Measurements from ENCODE around the gene CAMSAP1. TPM values are rescaled to one million over a fixed set of nuclear protein-coding genes. Genes with fewer than 3 reads are reported as not detected.
A peak's percentile ranks its signal among the peaks of the same experiment; 100 is the strongest.

Gene CAMSAP1
- total and polyA plus RNA-seq, 2 of the 4 experiments (the other 2 are of a cell fraction), result 8.2 to 19.5 TPM

- 0 out of 2 replicates have a peak, but pooled peaks have one; percentile 2 for ATAC-seq (ENCODE audit: low read depth)
These were observed 898 bp downstream of the CAMSAP1 start for GRCh38 chr9:135906291-135907005.

More at GRCh38 chr9:135906291-135907005, 898 bp downstream of the CAMSAP1 start:
- no peaks in the 10 kb centered on the region for H3K27me3 ChIP-seq (ENCODE audit: control insufficient read depth, insufficient read depth, low read length)
- 1% methylated on average over 33 of the region's 70 CpGs; no CpG with 5 or more reads in 1 of the 2 experiments for WGBS, 2 experiments (ENCODE audit: extremely low coverage in 2 of 2, insufficient read length in 1 of 2)
- no TSS peak for BruUV-seq (replicated peaks)
- no peak overlapping the region for H2BK20ac ChIP-seq (ENCODE audit: low read depth, low read length)
- H3K27ac ChIP-seq (ENCODE audit: insufficient read depth, low read length), result no peak overlapping the region; the same call in 1 of the 2 replicates
- H3K23ac ChIP-seq (ENCODE audit: low read depth, low read length), result peak overlapping the region; percentile 90
- dilution Hi-C loops (cut with HindIII; ENCODE audit: low sequenced_read_pairs, unreplicated experiment), result no loop called here
- H4K5ac ChIP-seq (ENCODE audit: low read depth, low read length), result no peak overlapping the region
- H2BK120ac ChIP-seq (ENCODE audit: low read depth, low read length), result no peak overlapping the region
- peak overlapping the region; percentile 91 for H3K4me2 ChIP-seq (ENCODE audit: low read depth, low read length)
- no peak overlapping the region for H3K18ac ChIP-seq (ENCODE audit: low read depth, low read length)
- no peak overlapping the region for H2BK15ac ChIP-seq (ENCODE audit: low read depth, low read length)
- intact Hi-C loops (cut with micrococcal nuclease), result loop anchor here (2.0 kb wide), 1 partner anchor 42 kb away; no protein-coding TSS in a partner anchor
- peak overlapping the region; percentile 24; the same call in 1 of the 2 replicates for H3K56ac ChIP-seq (ENCODE audit: extremely low read depth, insufficient read depth, low read length)
- DNase-seq, result peak; percentile 62
- no peak overlapping the region for H4K8ac ChIP-seq (ENCODE audit: low read depth in 2 of 2, low read length in 2 of 2)
- peaks cover 2% of the 10 kb centered on the region; the same call in 1 of the 2 replicates for H3K9me3 ChIP-seq (ENCODE audit: control insufficient read depth, insufficient read depth, low read length)
- H4K91ac ChIP-seq (ENCODE audit: insufficient read depth, low read depth, low read length), result no peak overlapping the region
- 0 out of 2 replicates have a peak overlapping the region, but pooled peaks have one; percentile 1 for H2AK5ac ChIP-seq (ENCODE audit: low read depth, low read length)
- POLR2A ChIA-PET (ENCODE audit: unreplicated experiment), result interaction anchor here (0.5 kb wide), 1 partner anchor 217 kb away, joined by 4 read pairs; no protein-coding TSS in a partner anchor
- peak overlapping the region; percentile 80 for H2AFZ ChIP-seq (replicated peaks; ENCODE audit: low read length, poor library complexity)
- TF ChIP-seq RFX5 (IDR thresholded peaks at IDR 0.05; ENCODE audit: low read depth, low read length) (no peak), MXI1 (IDR thresholded peaks at IDR 0.05; ENCODE audit: borderline replicate concordance, low read depth, low read length) (0 out of 2 replicates have a peak, but pooled peaks have one; percentile 54), ELK1 (IDR thresholded peaks at IDR 0.05; ENCODE audit: borderline replicate concordance, low read depth, low read length) (no peak)
- in situ Hi-C loops (cut with MboI; ENCODE audit: low sequenced_read_pairs), result no loop called here
- peak overlapping the region; percentile 62; the same call in 1 of the 2 replicates for H3K14ac ChIP-seq (replicated peaks; ENCODE audit: low read depth, low read length)
- H3K9me1 ChIP-seq (ENCODE audit: insufficient read depth, low read length), result peaks cover 13% of the 10 kb centered on the region; the same call in 1 of the 2 replicates
- H2AK9ac ChIP-seq (replicated peaks; ENCODE audit: low read depth, low read length, poor library complexity), result peak overlapping the region; percentile 13
- 0 out of 2 replicates have a peak overlapping the region, but pooled peaks have one; percentile 32 for H3K4ac ChIP-seq (ENCODE audit: low read depth, low read length)
- H2BK5ac ChIP-seq (ENCODE audit: low read depth, low read length, poor library complexity, severe bottlenecking), result no peak overlapping the region
- CTCF ChIA-PET, result no interaction called here
- H3K79me1 ChIP-seq (ENCODE audit: low read depth in 1 of 2, low read length in 2 of 2), result peaks cover 29 to 77% of the 10 kb centered on the region in 2 experiments
- H3K36me3 ChIP-seq (ENCODE audit: control insufficient read depth, insufficient read depth, low read length), result peaks cover 9% of the 10 kb centered on the region; the same call in 1 of the 2 replicates
- peaks cover 51% of the 10 kb centered on the region for H4K20me1 ChIP-seq (ENCODE audit: insufficient read depth, low read length)
- peak overlapping the region; percentile 65; the same call in 1 of the 2 replicates for H3K9ac ChIP-seq (ENCODE audit: low read depth, low read length)
- peak overlapping the region; percentile 54 for H3K4me3 ChIP-seq (ENCODE audit: insufficient read depth, low read depth, low read length)
- peaks cover 10% of the 10 kb centered on the region for H3K4me1 ChIP-seq (ENCODE audit: control insufficient read depth, insufficient read depth, low read length)

All from IMR-90 (cell line).